HG03520 (cell line): ENCODE measurements around the gene PLOD2.
A peak's percentile ranks its signal among the peaks of the same experiment; 100 is the strongest.

Experiments
- ATAC-seq: cut with Tn5 transposase; IDR thresholded peaks from one replicate; pipeline ENCODE4 v1.9.1; 2021; ENCODE audit warnings: mild to moderate bottlenecking, moderate library complexity; ENCODE audit not compliant: unreplicated experiment

Gene PLOD2

GRCh38 chr3:146166826-146167225, 5.8 kb upstream of the PLOD2 start:
- ATAC-seq = no peak

GRCh38 chr3:146166415-146166821, 5.4 kb upstream of the PLOD2 start:
- ATAC-seq = no peak

GRCh38 chr3:146165877-146166276, 4.9 kb upstream of the PLOD2 start:
- ATAC-seq = no peak

- ATAC-seq = no peak
These were observed 4.2 kb upstream of the PLOD2 start for GRCh38 chr3:146164971-146165769.

- ATAC-seq = no peak
These were observed 3.5 kb upstream of the PLOD2 start for GRCh38 chr3:146164506-146164905.

- no peak for ATAC-seq
These were observed 3.1 kb upstream of the PLOD2 start for GRCh38 chr3:146164071-146164470.

- ATAC-seq = no peak
These were observed 2.6 kb upstream of the PLOD2 start for GRCh38 chr3:146163584-146163983.

- no peak for ATAC-seq
These were observed 1.6 kb upstream of the PLOD2 start for GRCh38 chr3:146162561-146162960.

- no peak for ATAC-seq
These were observed 649 bp upstream of the PLOD2 start for GRCh38 chr3:146161663-146162002.

GRCh38 chr3:146160321-146160963, 542 bp downstream of the PLOD2 start:
- ATAC-seq = peak; percentile 3

GRCh38 chr3:146159616-146160320, 1.2 kb downstream of the PLOD2 start:
- no peak for ATAC-seq

GRCh38 chr3:146159037-146159436, 1.9 kb downstream of the PLOD2 start:
- no peak for ATAC-seq

GRCh38 chr3:146157325-146158060, 3.5 kb downstream of the PLOD2 start:
- no peak for ATAC-seq

GRCh38 chr3:146156666-146157314, 4.2 kb downstream of the PLOD2 start:
- no peak for ATAC-seq

GRCh38 chr3:146156095-146156494, 4.9 kb downstream of the PLOD2 start:
- ATAC-seq = no peak

GRCh38 chr3:146154995-146155394, 6.0 kb downstream of the PLOD2 start:
- ATAC-seq = no peak

GRCh38 chr3:146154316-146154715, 6.7 kb downstream of the PLOD2 start:
- ATAC-seq = no peak

- no peak for ATAC-seq
These were observed 7.6 kb downstream of the PLOD2 start for GRCh38 chr3:146153429-146153828.

GRCh38 chr3:146152834-146153233, 8.2 kb downstream of the PLOD2 start:
- ATAC-seq = no peak

- no peak for ATAC-seq
These were observed 12.5 kb downstream of the PLOD2 start for GRCh38 chr3:146148468-146148931.

- no peak for ATAC-seq
These were observed 15.3 kb downstream of the PLOD2 start for GRCh38 chr3:146145642-146146041.
